Stomach (tissue), 9 donors: ENCODE results near the gene IFI27L1. TPM values are rescaled to one million over a fixed set of nuclear protein-coding genes. Genes with fewer than 3 reads are reported as not detected.
A peak's percentile ranks its signal among the peaks of the same experiment; 100 is the strongest.

Source experiments
- DNase-seq, 2 donors: peaks; one replicate each; pipeline versions ENCODE4 v3.0.0 to v3.0.0-alpha.2; 2013 to 2019
- H3K27ac ChIP-seq, 5 donors: fragments of 200-600 bp in 4 of 5; sonication (generic) in 4 of 5; one replicate each; pipeline ENCODE4 v1.5.1; 2013 to 2019; ENCODE audit warnings: mild to moderate bottlenecking in 1 of 5, moderate library complexity in 1 of 5
- H3K27me3 ChIP-seq, 3 donors: fragments of 200-600 bp; sonication (generic); one replicate each; pipeline ENCODE4 v1.5.1; 2017 to 2019; ENCODE audit warnings: mixed run types in 1 of 3
- H3K36me3 ChIP-seq, 4 donors: fragments of 200-600 bp; sonication (generic); 1 replicate in 3 of 4; 2 replicates in 1 of 4; pipeline ENCODE4 v1.5.1; 2016 to 2019
- H3K4me1 ChIP-seq, 4 donors: fragments of 200-600 bp; sonication (generic); one replicate each; pipeline ENCODE4 v1.5.1; 2016 to 2019
- H3K4me3 ChIP-seq, 4 donors: fragments of 200-600 bp; sonication (generic) in 3 of 4; one replicate each; pipeline ENCODE4 v1.5.1; 2016 to 2019; ENCODE audit warnings: mild to moderate bottlenecking in 1 of 4
- H3K9me3 ChIP-seq, 4 donors: fragments of 200-600 bp; sonication (generic); one replicate each; pipeline ENCODE4 v1.5.1; 2016 to 2019
- EP300 ChIP-seq: sonication (generic); formaldehyde crosslinking; IDR thresholded peaks from one replicate; pipeline ENCODE4 v1.6.1; 2017; ENCODE audit warnings: antibody characterized with exemption
- POLR2A ChIP-seq, 4 donors: fragments of 450-650 bp; IDR thresholded peaks; one replicate each; pipeline ENCODE4 v1.6.1; 2016; ENCODE audit warnings: antibody characterized with exemption in 4 of 4, control low read depth in 2 of 4, mild to moderate bottlenecking in 1 of 4, moderate library complexity in 1 of 4
- POLR2AphosphoS5 ChIP-seq, 3 donors: sonication (generic); formaldehyde crosslinking; IDR thresholded peaks; one replicate each; pipeline ENCODE4 v1.6.1; 2016; ENCODE audit warnings: antibody characterized with exemption in 3 of 3
- WGBS, 5 donors: extraction: QIAGEN DNeasy Blood & Tissue Kit in 3 of 5; methylation state at CpG; one replicate each; pipeline versions ENCODE4 v1.1.5 to v1.1.7; 2013 to 2018; 5-methylcytosine and 5-hydroxymethylcytosine counted together
- intact Hi-C: fragments of 100-400 bp; cut with DNase I; formaldehyde crosslinking; loops from one replicate; pipeline ENCODE4 v1.15.1; 2023; ENCODE audit warnings: low total_unique reads
- polyA plus RNA-seq, 3 donors: library from polyadenylated mRNA; stranded (reverse); fragments of 200-250 nt; gene quantifications; one replicate each; pipeline ENCODE4 v1.2.3, GENCODE V29; 2013
- total RNA-seq, 5 donors: library from RNA; depleted of rRNA; stranded (reverse); fragments of >200 nt; gene quantifications; one replicate each; pipeline versions ENCODE4 v1.1.0 to v1.2.3, GENCODE V29; 2014 to 2016
- TF ChIP-seq, protein P1 (sequence below), 7 experiments: fragments of 450-650 bp in 4 of 7; fragments of 200-600 bp in 3 of 7; sonication (generic) in 3 of 7; IDR thresholded peaks; one replicate each; pipeline ENCODE4 v1.5.1; 2016 to 2019; ENCODE audit warnings: antibody characterized with exemption in 7 of 7, control low read depth in 2 of 7, mild to moderate bottlenecking in 1 of 7
- donor health status: healthy with polysubstance abuse.
- donor health status: Bipolar disorder and iron deficiency.
- donor health status: healthy.

IFI27L1 gene
- total and polyA plus RNA-seq, 8 donors = 1.6 to 33.7 (median 15.1) TPM; not detected in 1

DNA sequence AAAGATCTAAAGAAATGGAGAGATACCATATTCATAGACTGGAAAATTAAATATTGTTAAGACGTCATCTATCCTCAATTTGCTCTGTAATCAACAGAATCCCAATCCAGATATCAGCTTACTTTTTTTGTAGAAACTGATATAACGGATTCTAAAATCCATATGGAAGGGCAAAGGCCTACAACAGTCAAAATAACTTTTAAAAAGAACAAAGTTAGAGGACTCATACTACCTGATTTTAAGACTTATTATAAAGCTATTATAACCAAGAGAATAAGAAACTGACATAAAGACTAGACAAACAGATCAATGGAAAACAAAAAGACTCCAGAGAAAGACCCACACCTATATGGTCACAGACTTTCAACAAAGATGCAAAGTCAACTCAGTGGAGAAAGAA lies 6.1 kb upstream of the IFI27L1 start:
- no peak for TF ChIP-seq POLR2A (IDR thresholded peaks at IDR 0.05)
- TF ChIP-seq POLR2AphosphoS5 (IDR thresholded peaks at IDR 0.05) = no peak
- no peak for TF ChIP-seq EP300
- TF ChIP-seq, protein P1, sequence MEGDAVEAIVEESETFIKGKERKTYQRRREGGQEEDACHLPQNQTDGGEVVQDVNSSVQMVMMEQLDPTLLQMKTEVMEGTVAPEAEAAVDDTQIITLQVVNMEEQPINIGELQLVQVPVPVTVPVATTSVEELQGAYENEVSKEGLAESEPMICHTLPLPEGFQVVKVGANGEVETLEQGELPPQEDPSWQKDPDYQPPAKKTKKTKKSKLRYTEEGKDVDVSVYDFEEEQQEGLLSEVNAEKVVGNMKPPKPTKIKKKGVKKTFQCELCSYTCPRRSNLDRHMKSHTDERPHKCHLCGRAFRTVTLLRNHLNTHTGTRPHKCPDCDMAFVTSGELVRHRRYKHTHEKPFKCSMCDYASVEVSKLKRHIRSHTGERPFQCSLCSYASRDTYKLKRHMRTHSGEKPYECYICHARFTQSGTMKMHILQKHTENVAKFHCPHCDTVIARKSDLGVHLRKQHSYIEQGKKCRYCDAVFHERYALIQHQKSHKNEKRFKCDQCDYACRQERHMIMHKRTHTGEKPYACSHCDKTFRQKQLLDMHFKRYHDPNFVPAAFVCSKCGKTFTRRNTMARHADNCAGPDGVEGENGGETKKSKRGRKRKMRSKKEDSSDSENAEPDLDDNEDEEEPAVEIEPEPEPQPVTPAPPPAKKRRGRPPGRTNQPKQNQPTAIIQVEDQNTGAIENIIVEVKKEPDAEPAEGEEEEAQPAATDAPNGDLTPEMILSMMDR (IDR thresholded peaks at IDR 0.05) = no peak
- Histone ChIP-seq H3K4me1 (peaks cover 38 to 51% (median 45%) of the 10 kb centered on the region in 4 donors), H3K36me3 (peaks cover 0 to 38% (median 32%) of the 10 kb centered on the region in 4 donors), H3K27me3 (no peaks in the 10 kb centered on the region), H3K9me3 (peaks cover 0 to 11% (median 5%) of the 10 kb centered on the region in 4 donors), H3K4me3 (no peak overlapping the region), H3K27ac (no peak overlapping the region)
- intact Hi-C loops = no loop called here
- no peak for DNase-seq
- WGBS, 5 donors = 91 to 98% (median 96%) methylated on average over 2 of the region's 2 CpGs

DNA sequence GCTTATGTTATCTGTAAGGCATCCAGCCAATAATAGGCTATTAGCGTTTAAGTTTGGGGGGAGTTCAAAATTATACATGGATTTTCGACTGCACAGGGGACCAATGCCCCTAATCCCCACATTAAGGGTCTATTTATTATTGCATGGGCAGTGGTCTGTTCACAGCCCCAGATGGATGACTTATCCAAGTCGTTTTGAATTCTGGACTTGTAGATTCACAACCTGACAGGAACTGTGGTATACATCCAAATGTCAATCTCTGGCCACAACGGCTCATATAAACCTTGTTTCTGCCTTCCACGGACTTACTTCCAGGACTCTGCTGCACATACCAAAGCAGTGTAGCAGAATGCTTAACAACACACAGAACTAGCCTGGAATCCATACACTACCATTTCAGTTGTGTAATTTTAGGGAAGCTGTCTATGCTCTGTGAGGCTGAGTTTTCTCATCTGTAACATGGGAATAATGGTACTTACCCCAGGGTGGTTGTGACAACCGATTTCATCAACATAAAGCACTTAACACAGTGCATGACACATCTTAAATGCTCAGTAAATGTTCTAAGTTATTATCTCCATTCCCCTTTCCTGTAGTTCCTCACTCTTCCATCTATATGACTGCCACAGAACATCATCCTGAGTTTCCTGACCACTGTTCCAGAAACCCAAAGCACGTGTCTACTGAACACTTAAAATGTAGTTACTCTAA lies 3.8 kb upstream of the IFI27L1 start:
- H3K9me3 ChIP-seq = peaks cover 0 to 11% (median 5%) of the 10 kb centered on the region in 4 donors
- peak overlapping the region; percentile 11 to 98 (median 92) for H3K4me3 ChIP-seq
- no peak for DNase-seq
- peaks cover 0 to 38% (median 30%) of the 10 kb centered on the region in 4 donors for H3K36me3 ChIP-seq
- intact Hi-C loops = no loop called here
- WGBS, 5 donors = 45 to 62% (median 51%) methylated on average over 7 of the region's 7 CpGs
- no peaks in the 10 kb centered on the region for H3K27me3 ChIP-seq
- no peak overlapping the region for H3K27ac ChIP-seq
- TF ChIP-seq, protein P1 (IDR thresholded peaks at IDR 0.05) = no peak
- TF ChIP-seq EP300 (no peak), POLR2AphosphoS5 (IDR thresholded peaks at IDR 0.05) (no peak), POLR2A (IDR thresholded peaks at IDR 0.05) (no peak)
- peaks cover 38 to 56% (median 48%) of the 10 kb centered on the region in 4 donors for H3K4me1 ChIP-seq

DNA sequence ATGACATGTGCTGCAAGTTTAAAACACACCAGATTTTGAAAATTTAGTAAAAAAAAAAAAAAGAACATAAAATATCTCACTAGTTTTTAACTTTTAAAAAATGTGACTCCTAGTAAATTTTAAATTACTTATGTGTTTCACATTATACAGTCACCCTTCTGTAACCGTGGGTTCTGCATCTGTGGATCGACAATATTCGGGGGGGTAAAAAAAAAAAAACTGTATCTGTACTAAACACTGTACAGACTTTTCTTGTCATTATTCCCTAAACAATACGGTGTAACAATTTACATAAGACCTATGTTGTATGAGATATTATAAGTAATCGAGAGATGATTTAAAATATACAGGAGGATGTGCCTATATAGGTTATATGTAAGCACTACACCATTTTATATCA lies 3.3 kb upstream of the IFI27L1 start:
- TF ChIP-seq POLR2AphosphoS5 (IDR thresholded peaks at IDR 0.05) (no peak), POLR2A (IDR thresholded peaks at IDR 0.05) (no peak), EP300 (no peak)
- TF ChIP-seq, protein P1 (IDR thresholded peaks at IDR 0.05) = no peak
- Histone ChIP-seq H3K27me3 (no peaks in the 10 kb centered on the region), H3K36me3 (peaks cover 0 to 38% (median 30%) of the 10 kb centered on the region in 4 donors), H3K4me1 (peaks cover 38 to 60% (median 50%) of the 10 kb centered on the region in 4 donors), H3K27ac (no peak overlapping the region), H3K9me3 (peaks cover 0 to 11% (median 5%) of the 10 kb centered on the region in 4 donors), H3K4me3 (peak overlapping the region; percentile 90 to 98 (median 94))
- no peak for DNase-seq
- intact Hi-C loops = no loop called here
- 72 to 84% (median 76%) methylated on average over 5 of the region's 5 CpGs for WGBS, 5 donors

DNA sequence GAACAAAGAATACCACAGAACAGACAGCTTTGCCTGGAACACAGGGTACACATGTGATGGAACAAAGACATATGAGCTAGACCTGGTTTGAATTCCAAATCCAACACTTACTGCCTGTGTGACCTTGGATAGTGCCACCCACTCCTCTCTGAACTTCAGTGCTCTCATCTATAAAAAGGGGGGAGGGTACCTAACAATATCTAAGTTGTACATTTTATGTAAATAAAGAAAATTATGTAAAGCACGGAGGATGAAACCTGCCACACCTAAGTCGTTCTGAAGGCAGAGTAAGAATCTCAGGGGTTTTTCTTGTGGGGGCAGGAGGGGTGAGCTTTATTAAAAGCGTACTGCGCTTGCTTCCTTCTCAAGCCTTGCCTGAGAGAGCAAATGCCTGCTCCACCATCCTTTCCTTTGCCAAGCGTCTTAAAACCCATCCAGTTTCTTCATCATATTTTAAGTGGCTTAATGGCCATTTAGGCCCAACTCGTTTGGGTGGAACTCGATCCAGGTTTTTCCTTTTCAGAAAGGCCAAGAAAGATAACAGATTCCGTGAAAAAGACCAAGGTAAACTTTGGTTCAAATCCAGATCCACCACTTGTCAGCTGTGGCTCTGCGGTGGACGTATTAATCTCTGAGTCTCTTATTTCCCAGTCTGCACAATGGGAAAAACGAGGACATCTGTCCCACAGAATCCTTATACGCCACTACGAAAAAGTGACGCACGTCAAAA lies 1.1 kb upstream of the IFI27L1 start:
- Histone ChIP-seq H3K27me3 (no peaks in the 10 kb centered on the region), H3K4me1 (peaks cover 38 to 60% (median 50%) of the 10 kb centered on the region in 4 donors), H3K9me3 (peaks cover 0 to 3% (median 1%) of the 10 kb centered on the region in 4 donors), H3K4me3 (peak overlapping the region; percentile 90 to 98 (median 94)), H3K36me3 (peaks cover 0 to 32% (median 25%) of the 10 kb centered on the region in 4 donors), H3K27ac (peak overlapping the region; percentile 93 to 97 (median 95))
- peak in 1 of 2 donors; percentile 40 for DNase-seq
- intact Hi-C loops = no loop called here
- TF ChIP-seq POLR2A (IDR thresholded peaks at IDR 0.05) (no peak), EP300 (no peak), POLR2AphosphoS5 (IDR thresholded peaks at IDR 0.05) (no peak)
- TF ChIP-seq, protein P1 (IDR thresholded peaks at IDR 0.05) = no peak
- WGBS, 5 donors = 1 to 4% (median 2%) methylated on average over 15 of the region's 15 CpGs
